D721Med (cell line): ENCODE measurements around the gene ZNF398.

Experiments used
- DNase-seq: peaks from one replicate; pipeline ENCODE4 v3.0.0; 2011; ENCODE audit warnings: low spot score; ENCODE audit not compliant: insufficient read length
- FAIRE-seq: peaks from 2 replicates; lab custom pipeline; 2011; peaks lifted over from hg19 to GRCh38; lab: Jason Lieb, UNC
- CTCF ChIP-seq: IDR thresholded peaks from 2 replicates; pipeline ENCODE4 v1.5.1; 2012; ENCODE audit warnings: mild to moderate bottlenecking, control low read depth; ENCODE audit not compliant: insufficient read depth; ENCODE audit errors: missing control alignments

ZNF398 gene

DNA sequence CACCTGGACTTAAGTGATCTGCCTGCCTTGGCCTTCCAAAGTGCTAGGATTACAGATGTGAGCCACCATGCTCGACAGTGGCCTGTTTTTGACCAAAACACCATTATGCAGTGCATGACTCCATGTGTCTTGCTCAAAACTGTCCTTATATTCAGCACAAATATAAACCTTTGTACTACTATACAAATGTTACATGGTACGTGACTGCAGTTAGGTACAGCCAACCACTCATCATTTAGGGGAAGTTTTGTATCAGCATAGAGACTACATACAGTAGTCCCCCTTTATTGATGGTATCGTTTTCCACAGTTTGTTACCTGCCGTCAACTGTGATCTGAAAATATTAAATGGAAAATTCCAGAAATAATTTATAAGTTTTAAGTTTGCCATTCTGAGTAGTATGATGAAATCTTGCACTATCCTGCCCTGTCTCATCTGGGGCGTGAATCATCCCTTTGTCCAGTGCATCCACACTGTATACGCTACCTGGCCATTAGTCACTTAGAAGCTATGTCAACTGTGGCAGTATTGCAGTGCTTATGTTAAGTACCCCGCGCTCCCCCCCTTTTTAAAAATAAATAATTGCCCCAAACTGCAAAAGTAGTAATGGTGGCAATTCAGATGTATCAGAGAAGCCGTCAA, 24.8 kb downstream of the ZNF398 start:
- no peak for FAIRE-seq
- TF ChIP-seq CTCF: no peak
- DNase-seq: no peak

GRCh38 chr7:149172534-149172920, 25.3 kb downstream of the ZNF398 start:
- no peak for DNase-seq
- FAIRE-seq: no peak
- no peak for TF ChIP-seq CTCF

GRCh38 chr7:149175150-149175549, 27.9 kb downstream of the ZNF398 start:
- FAIRE-seq (no peak), DNase-seq (no peak)
- no peak for TF ChIP-seq CTCF

DNA sequence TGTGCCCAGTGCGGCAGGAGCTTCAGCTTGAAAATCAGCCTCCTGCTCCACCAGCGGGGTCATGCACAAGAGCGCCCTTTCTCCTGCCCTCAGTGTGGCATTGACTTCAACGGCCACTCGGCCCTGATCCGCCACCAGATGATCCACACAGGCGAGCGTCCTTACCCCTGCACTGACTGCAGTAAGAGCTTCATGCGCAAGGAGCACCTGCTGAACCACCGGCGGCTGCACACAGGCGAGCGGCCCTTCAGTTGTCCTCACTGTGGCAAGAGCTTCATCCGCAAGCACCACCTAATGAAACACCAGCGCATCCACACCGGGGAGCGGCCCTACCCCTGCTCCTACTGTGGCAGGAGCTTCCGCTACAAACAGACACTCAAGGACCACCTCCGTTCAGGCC, 32.0 kb downstream of the ZNF398 start:
- FAIRE-seq: no peak
- DNase-seq: no peak

DNA sequence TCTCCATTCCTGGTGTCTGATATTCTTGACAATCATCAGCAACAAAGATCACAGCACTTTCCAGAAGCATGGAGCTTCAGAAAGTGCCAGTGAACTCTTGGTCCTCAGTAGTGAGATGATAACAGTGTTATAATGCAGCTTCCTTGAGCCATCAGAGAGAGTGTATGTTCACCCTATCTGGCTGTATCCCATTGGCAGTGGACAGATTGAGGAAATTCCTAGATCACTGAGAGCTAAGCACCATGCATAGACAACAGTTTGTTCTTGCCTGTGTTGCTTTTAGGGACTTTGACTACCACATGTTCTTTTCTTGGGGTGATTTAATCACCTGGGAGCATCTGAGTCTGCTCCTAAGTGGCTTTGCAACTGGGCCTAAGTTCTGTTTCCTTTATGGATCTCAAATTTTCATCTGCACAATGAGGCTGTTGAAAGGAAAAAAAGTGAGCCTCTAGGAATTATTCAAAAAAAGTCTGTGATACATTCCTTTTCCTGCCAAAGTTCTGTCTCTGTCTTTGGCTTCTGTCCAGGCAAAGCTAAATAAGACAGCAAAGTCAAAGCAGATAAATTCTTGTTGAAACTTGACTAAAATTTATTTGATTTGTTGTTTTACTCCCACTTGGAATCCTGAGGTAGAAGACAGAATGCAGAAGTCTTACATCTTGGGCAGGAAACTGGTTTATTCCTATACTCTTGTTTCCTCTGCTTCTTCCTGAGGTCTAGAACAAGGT, 33.6 kb downstream of the ZNF398 start:
- DNase-seq (no peak), FAIRE-seq (no peak)
- TF ChIP-seq CTCF: no peak

More for the DNA sequence above, 32.0 kb downstream of the ZNF398 start:
- no peak for TF ChIP-seq CTCF

GRCh38 chr7:149181450-149181790, 34.2 kb downstream of the ZNF398 start:
- TF ChIP-seq CTCF: no peak
- no peak for DNase-seq
- no peak for FAIRE-seq

DNA sequence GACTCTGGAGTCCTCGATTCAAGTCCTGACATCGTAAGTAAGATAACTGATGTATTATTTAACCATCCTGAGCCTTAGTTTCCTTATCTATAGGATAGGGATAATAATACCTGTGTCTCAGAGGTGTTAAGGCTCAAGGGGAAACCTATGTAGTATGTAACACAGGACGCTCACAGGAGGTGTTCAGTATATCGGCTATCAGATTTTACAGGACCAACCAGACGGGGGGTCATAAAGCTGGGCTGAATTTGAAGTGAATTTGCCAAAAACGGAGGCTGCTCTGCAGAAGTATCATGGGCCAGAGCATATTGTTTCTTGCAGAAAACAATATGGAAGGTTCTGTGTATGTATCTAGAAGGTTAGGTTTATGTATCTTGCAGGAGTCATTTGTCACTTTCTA, 37.0 kb downstream of the ZNF398 start:
- no peak for TF ChIP-seq CTCF
- FAIRE-seq: no peak
- no peak for DNase-seq
